Naive thymus-derived CD8-positive, alpha-beta T cell (primary cell): ENCODE measurements around the gene ANAPC4. TPM values are rescaled to one million over a fixed set of nuclear protein-coding genes. Genes with fewer than 3 reads are reported as not detected.

Source experiments
- ATAC-seq, 2 donors: fragments of 150-1000 bp; cut with Tn5 transposase in 1 of 2; sonication (Bioruptor Pico), chemical (Tn5 transposase) in 1 of 2; 1 replicate in 1 of 2; 2 replicates in 1 of 2; pipeline ENCODE4 v1.10.0; 2021; ENCODE audit warnings: mild to moderate bottlenecking in 2 of 2, moderate library complexity in 2 of 2
- POLR2A ChIA-PET: fragments of 350-600 bp; sonication (Branson Sonifier 250); formaldehyde crosslinking; loops from one replicate; lab custom pipeline; 2021; ENCODE audit warnings: antibody characterized with exemption; lab: Charles Lee
- DNase-seq, 10 donors: peaks; one replicate each; pipeline versions ENCODE4 v3.0.0 to v3.0.0-alpha.2; 2020 to 2022
- H3K27ac Mint-ChIP-seq, 10 donors: one replicate each; pipeline ENCODE4 v1.8.0; 2020 to 2022; ENCODE audit warnings: mild to moderate bottlenecking in 10 of 10, mixed read lengths in 10 of 10, moderate library complexity in 4 of 10, inconsistent platforms in 1 of 10
- H3K27me3 Mint-ChIP-seq, 5 donors: one replicate each; pipeline ENCODE4 v1.8.0; 2021 to 2022; ENCODE audit warnings: mixed read lengths in 5 of 5
- H3K36me3 Mint-ChIP-seq, 3 donors: one replicate each; pipeline ENCODE4 v1.8.0; 2020 to 2022; ENCODE audit warnings: mixed read lengths in 3 of 3, mild to moderate bottlenecking in 2 of 3, inconsistent platforms in 1 of 3
- H3K4me1 Mint-ChIP-seq, 4 donors: one replicate each; pipeline ENCODE4 v1.8.0; 2021 to 2022; ENCODE audit warnings: mixed read lengths in 4 of 4
- H3K4me3 Mint-ChIP-seq, 10 donors: one replicate each; pipeline ENCODE4 v1.8.0; 2020 to 2022; ENCODE audit warnings: mild to moderate bottlenecking in 10 of 10, mixed read lengths in 10 of 10, moderate library complexity in 6 of 10, inconsistent platforms in 1 of 10
- H3K9me3 Mint-ChIP-seq, 9 donors: one replicate each; pipeline ENCODE4 v1.8.0; 2020 to 2022; ENCODE audit warnings: mixed read lengths in 9 of 9, mild to moderate bottlenecking in 3 of 9, inconsistent platforms in 1 of 9, moderate library complexity in 1 of 9
- polyA plus RNA-seq, 3 donors: library from polyadenylated mRNA; unstranded; fragments of 300-500 nt; fragmentation: Illumina TruSeq; gene quantifications; one replicate each; pipeline ENCODE4 v1.2.3, GENCODE V29; 2021
- total RNA-seq, 8 experiments: library from RNA in 2 of 8; stranded (reverse) in 2 of 8; gene quantifications; one replicate each; pipeline ENCODE4 v1.2.3 and lab custom pipeline; 2021 to 2026

The ANAPC4 gene
- total and polyA plus RNA-seq, 5 experiments from 2014 or later: 16.3 to 55.8 (median 19.1) TPM

GRCh38 chr4:25442863-25443307, 65.8 kb downstream of the ANAPC4 start:
- ATAC-seq (no peak), DNase-seq (no peak)
- POLR2A ChIA-PET: no interaction called here
- Mint-ChIP-seq H3K4me3 (no peak overlapping the region), H3K27me3 (peaks cover 0 to 12% (median 5%) of the 10 kb centered on the region in 5 donors), H3K9me3 (peaks cover 2 to 14% (median 8%) of the 10 kb centered on the region in 9 donors), H3K36me3 (peaks cover 4 to 12% (median 8%) of the 10 kb centered on the region in 3 donors), H3K27ac (no peak overlapping the region), H3K4me1 (no peaks in the 10 kb centered on the region)

GRCh38 chr4:25443851-25444250, 66.8 kb downstream of the ANAPC4 start:
- DNase-seq (no peak), ATAC-seq (no peak)
- no peak overlapping the region for H3K27ac Mint-ChIP-seq
- no peaks in the 10 kb centered on the region for H3K4me1 Mint-ChIP-seq
- peaks cover 0 to 10% (median 4%) of the 10 kb centered on the region in 5 donors for H3K27me3 Mint-ChIP-seq
- H3K4me3 Mint-ChIP-seq: no peak overlapping the region
- peaks cover 4 to 10% (median 8%) of the 10 kb centered on the region in 3 donors for H3K36me3 Mint-ChIP-seq
- POLR2A ChIA-PET: no interaction called here
- H3K9me3 Mint-ChIP-seq: peaks cover 1 to 11% (median 7%) of the 10 kb centered on the region in 9 donors

- ATAC-seq (no peak), DNase-seq (no peak)
- Mint-ChIP-seq H3K27ac (peak overlapping the region in 1 of 10 donors; percentile 35), H3K4me3 (no peak overlapping the region), H3K4me1 (no peaks in the 10 kb centered on the region), H3K27me3 (peaks cover 0 to 5% (median 0%) of the 10 kb centered on the region in 5 donors), H3K36me3 (peaks cover 0 to 4% (median 3%) of the 10 kb centered on the region in 3 donors), H3K9me3 (no peaks in the 10 kb centered on the region)
- POLR2A ChIA-PET: no interaction called here
Measured at GRCh38 chr4:25446611-25447010, 69.5 kb downstream of the ANAPC4 start.

GRCh38 chr4:25448379-25449109, 71.5 kb downstream of the ANAPC4 start:
- peaks cover 0 to 4% (median 3%) of the 10 kb centered on the region in 3 donors for H3K36me3 Mint-ChIP-seq
- H3K27ac Mint-ChIP-seq: no peak overlapping the region
- no peak for DNase-seq
- POLR2A ChIA-PET: no interaction called here
- H3K9me3 Mint-ChIP-seq: no peaks in the 10 kb centered on the region
- no peak overlapping the region for H3K4me3 Mint-ChIP-seq
- peaks cover 0 to 1% (median 0%) of the 10 kb centered on the region in 4 donors for H3K4me1 Mint-ChIP-seq
- no peaks in the 10 kb centered on the region for H3K27me3 Mint-ChIP-seq
- ATAC-seq: no peak

GRCh38 chr4:25449270-25449669, 72.2 kb downstream of the ANAPC4 start:
- no peak for ATAC-seq
- POLR2A ChIA-PET: no interaction called here
- Mint-ChIP-seq H3K36me3 (peaks cover 0 to 4% (median 3%) of the 10 kb centered on the region in 3 donors), H3K4me3 (no peak overlapping the region), H3K27me3 (no peaks in the 10 kb centered on the region), H3K27ac (no peak overlapping the region), H3K4me1 (peaks cover 0 to 2% (median 0%) of the 10 kb centered on the region in 4 donors), H3K9me3 (no peaks in the 10 kb centered on the region)
- DNase-seq: no peak

- POLR2A ChIA-PET: no interaction called here
- Mint-ChIP-seq H3K4me3 (no peak overlapping the region), H3K4me1 (peaks cover 0 to 2% (median 0%) of the 10 kb centered on the region in 4 donors), H3K9me3 (no peaks in the 10 kb centered on the region), H3K27ac (no peak overlapping the region), H3K36me3 (peaks cover 0 to 4% (median 2%) of the 10 kb centered on the region in 3 donors), H3K27me3 (no peaks in the 10 kb centered on the region)
- ATAC-seq: no peak
- DNase-seq: no peak
Measured at GRCh38 chr4:25449688-25450087, 72.6 kb downstream of the ANAPC4 start.

GRCh38 chr4:25450491-25450901, 73.4 kb downstream of the ANAPC4 start:
- Mint-ChIP-seq H3K27ac (no peak overlapping the region), H3K9me3 (no peaks in the 10 kb centered on the region), H3K4me3 (no peak overlapping the region), H3K4me1 (peaks cover 0 to 2% (median 0%) of the 10 kb centered on the region in 4 donors), H3K27me3 (peaks cover 0 to 2% (median 0%) of the 10 kb centered on the region in 5 donors), H3K36me3 (no peaks in the 10 kb centered on the region)
- no peak for ATAC-seq
- POLR2A ChIA-PET: no interaction called here
- no peak for DNase-seq

GRCh38 chr4:25451676-25452075, 74.6 kb downstream of the ANAPC4 start:
- Mint-ChIP-seq H3K4me1 (peaks cover 0 to 2% (median 0%) of the 10 kb centered on the region in 4 donors), H3K4me3 (no peak overlapping the region), H3K27me3 (peaks cover 0 to 2% (median 0%) of the 10 kb centered on the region in 5 donors), H3K27ac (peak overlapping the region in 1 of 10 donors; percentile 19), H3K36me3 (no peaks in the 10 kb centered on the region), H3K9me3 (no peaks in the 10 kb centered on the region)
- ATAC-seq: no peak
- POLR2A ChIA-PET: no interaction called here
- DNase-seq: no peak

GRCh38 chr4:25452081-25452480, 75.0 kb downstream of the ANAPC4 start:
- no peaks in the 10 kb centered on the region for H3K9me3 Mint-ChIP-seq
- no peaks in the 10 kb centered on the region for H3K36me3 Mint-ChIP-seq
- H3K4me3 Mint-ChIP-seq: no peak overlapping the region
- peaks cover 0 to 2% (median 0%) of the 10 kb centered on the region in 4 donors for H3K4me1 Mint-ChIP-seq
- no peak for ATAC-seq
- DNase-seq: no peak
- no peak overlapping the region for H3K27ac Mint-ChIP-seq
- POLR2A ChIA-PET: no interaction called here
- H3K27me3 Mint-ChIP-seq: peaks cover 0 to 2% (median 0%) of the 10 kb centered on the region in 5 donors

- peaks cover 0 to 2% (median 0%) of the 10 kb centered on the region in 4 donors for H3K4me1 Mint-ChIP-seq
- H3K27me3 Mint-ChIP-seq: peaks cover 0 to 2% (median 0%) of the 10 kb centered on the region in 5 donors
- no peak overlapping the region for H3K27ac Mint-ChIP-seq
- DNase-seq (no peak), ATAC-seq (no peak)
- H3K4me3 Mint-ChIP-seq: no peak overlapping the region
- no peaks in the 10 kb centered on the region for H3K36me3 Mint-ChIP-seq
- no peaks in the 10 kb centered on the region for H3K9me3 Mint-ChIP-seq
- POLR2A ChIA-PET: no interaction called here
Measured at GRCh38 chr4:25454476-25454875, 77.4 kb downstream of the ANAPC4 start.

- peak overlapping the region in 1 of 10 donors; percentile 12 for H3K27ac Mint-ChIP-seq
- POLR2A ChIA-PET: no interaction called here
- H3K27me3 Mint-ChIP-seq: peaks cover 0 to 2% (median 0%) of the 10 kb centered on the region in 5 donors
- H3K4me3 Mint-ChIP-seq: no peak overlapping the region
- H3K36me3 Mint-ChIP-seq: no peaks in the 10 kb centered on the region
- H3K9me3 Mint-ChIP-seq: no peaks in the 10 kb centered on the region
- no peak for ATAC-seq
- H3K4me1 Mint-ChIP-seq: peaks cover 0 to 2% (median 0%) of the 10 kb centered on the region in 4 donors
- no peak for DNase-seq
Measured at GRCh38 chr4:25457053-25457715, 80.1 kb downstream of the ANAPC4 start.

GRCh38 chr4:25466966-25467697, 90.1 kb downstream of the ANAPC4 start:
- H3K9me3 Mint-ChIP-seq: peaks cover 0 to 13% (median 6%) of the 10 kb centered on the region in 9 donors
- POLR2A ChIA-PET: no interaction called here
- peaks cover 0 to 2% (median 0%) of the 10 kb centered on the region in 4 donors for H3K4me1 Mint-ChIP-seq

More at GRCh38 chr4:25466966-25467697, 90.1 kb downstream of the ANAPC4 start:
- H3K4me3 Mint-ChIP-seq: no peak overlapping the region
- DNase-seq (no peak), ATAC-seq (no peak)
- peaks cover 0 to 1% (median 0%) of the 10 kb centered on the region in 5 donors for H3K27me3 Mint-ChIP-seq
- peaks cover 5 to 12% (median 9%) of the 10 kb centered on the region in 3 donors for H3K36me3 Mint-ChIP-seq
- H3K27ac Mint-ChIP-seq: peak overlapping the region in 1 of 10 donors; percentile 25
